HG03135 (cell line): ENCODE results near the gene CASQ2.
A peak's percentile ranks its signal among the peaks of the same experiment; 100 is the strongest.
"Not testable (repeated sequence)": the region's sequence is repeated elsewhere in the genome, so short reads cannot be mapped to it uniquely, and the experiment has no call there.

Source experiments
- ATAC-seq: cut with Tn5 transposase; IDR thresholded peaks from one replicate; pipeline ENCODE4 v1.9.1; 2021; ENCODE audit warnings: mild to moderate bottlenecking, moderate library complexity; ENCODE audit not compliant: unreplicated experiment

Gene CASQ2

GRCh38 chr1:115781851-115782250, 13.3 kb upstream of the CASQ2 start:
- no peak for ATAC-seq

- no peak for ATAC-seq
Observed at GRCh38 chr1:115781343-115781742, 12.8 kb upstream of the CASQ2 start.

GRCh38 chr1:115780655-115781054, 12.1 kb upstream of the CASQ2 start:
- ATAC-seq: not testable (repeated sequence)

GRCh38 chr1:115779075-115779474, 10.6 kb upstream of the CASQ2 start:
- ATAC-seq: not testable (repeated sequence)

GRCh38 chr1:115771847-115772457, 3.4 kb upstream of the CASQ2 start:
- peak; percentile 86 for ATAC-seq

DNA sequence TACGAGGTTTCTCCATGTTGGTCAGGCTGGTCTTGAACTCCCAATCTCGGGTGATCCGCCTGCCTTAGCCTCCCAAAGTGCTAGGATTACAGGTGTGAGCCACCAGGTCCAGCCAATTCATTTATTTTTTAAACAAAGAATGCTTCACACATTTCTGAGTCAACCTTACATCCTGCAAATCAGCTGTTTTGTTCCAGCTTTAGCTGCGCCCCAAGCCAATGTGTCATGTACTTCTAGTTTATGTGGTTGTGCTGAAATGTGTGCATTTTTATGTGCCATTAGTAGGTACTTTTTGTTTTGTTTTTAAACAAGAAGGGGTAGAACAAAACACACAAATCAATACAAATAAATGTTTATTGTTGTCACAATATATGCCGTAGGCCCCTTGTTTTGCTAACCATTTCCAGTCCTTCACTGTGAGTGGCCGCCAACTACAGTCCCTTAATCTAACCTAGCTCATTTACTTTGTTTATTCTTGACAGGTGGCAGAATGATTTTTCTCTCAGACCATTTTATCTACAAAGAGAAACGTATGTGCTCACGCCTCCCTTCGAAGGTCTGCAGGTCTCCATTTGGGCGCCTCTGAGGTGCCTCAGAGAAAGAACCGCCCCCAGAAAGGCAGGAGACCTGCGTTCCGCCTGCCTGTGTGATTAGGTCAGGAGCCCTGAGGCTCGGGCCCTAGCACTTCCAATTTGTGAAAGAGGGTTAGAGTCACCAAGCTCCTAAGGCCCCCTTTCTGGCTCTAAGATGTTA, 2.8 kb upstream of the CASQ2 start:
- no peak for ATAC-seq

- ATAC-seq: no peak
Observed at GRCh38 chr1:115767403-115767802, 1.1 kb downstream of the CASQ2 start.

GRCh38 chr1:115765091-115765490, 3.4 kb downstream of the CASQ2 start:
- no peak for ATAC-seq

- no peak for ATAC-seq
Observed at GRCh38 chr1:115764541-115764940, 4.0 kb downstream of the CASQ2 start.

- ATAC-seq: no peak
Observed at GRCh38 chr1:115762779-115763178, 5.7 kb downstream of the CASQ2 start.

DNA sequence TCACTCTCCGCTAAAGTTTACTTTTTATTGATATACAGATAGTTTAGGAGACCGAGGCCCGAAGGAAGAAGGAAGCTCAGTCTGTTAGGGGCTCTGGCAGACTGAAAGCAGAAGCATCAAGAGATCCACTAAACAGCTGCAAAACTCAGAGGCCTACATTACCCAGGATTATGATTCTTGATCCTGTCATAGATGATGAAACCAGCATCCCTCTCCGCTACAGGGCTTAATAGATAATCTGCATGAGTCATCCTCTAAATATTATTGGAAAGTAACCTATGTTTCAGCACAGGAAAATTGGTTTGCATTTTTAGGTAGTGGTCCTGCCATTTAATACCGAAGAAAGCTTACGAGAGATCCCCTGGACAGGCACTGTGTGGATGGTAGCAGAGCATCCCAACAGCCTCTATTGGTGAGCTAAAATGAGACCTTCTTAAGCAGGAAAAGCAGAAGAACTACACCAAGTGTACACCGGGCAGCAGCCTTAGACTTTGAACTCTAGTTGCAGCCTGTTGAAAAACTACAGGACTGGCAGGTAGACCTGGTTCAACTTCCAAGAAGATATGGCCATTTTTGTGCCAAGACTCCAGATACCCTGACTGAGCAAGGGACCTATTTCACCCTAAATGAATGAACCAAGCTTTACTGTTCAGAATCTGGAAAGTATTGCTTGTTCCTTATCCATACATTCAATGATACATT, 6.8 kb downstream of the CASQ2 start:
- ATAC-seq: no peak

DNA sequence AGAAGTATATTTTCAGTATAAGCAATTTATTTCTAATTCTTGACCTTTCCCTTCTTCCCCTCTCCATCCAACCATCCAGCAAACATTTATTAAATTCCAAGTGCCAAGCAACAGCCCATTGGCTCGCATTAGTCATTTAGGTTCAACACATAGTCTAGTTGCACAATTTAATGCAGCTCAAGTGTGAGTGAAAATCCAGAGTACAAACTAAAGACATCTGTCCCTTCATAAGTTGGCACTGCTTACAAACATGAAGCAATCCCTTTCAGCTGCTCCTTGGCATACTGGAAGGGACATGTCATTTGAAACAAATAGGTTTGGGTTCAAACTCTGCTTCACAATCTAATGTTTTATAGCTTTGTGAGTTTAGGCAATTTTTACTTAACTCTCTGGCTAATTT, 10.7 kb downstream of the CASQ2 start:
- ATAC-seq: no peak

- ATAC-seq: no peak
Observed at GRCh38 chr1:115757326-115757725, 11.2 kb downstream of the CASQ2 start.

DNA sequence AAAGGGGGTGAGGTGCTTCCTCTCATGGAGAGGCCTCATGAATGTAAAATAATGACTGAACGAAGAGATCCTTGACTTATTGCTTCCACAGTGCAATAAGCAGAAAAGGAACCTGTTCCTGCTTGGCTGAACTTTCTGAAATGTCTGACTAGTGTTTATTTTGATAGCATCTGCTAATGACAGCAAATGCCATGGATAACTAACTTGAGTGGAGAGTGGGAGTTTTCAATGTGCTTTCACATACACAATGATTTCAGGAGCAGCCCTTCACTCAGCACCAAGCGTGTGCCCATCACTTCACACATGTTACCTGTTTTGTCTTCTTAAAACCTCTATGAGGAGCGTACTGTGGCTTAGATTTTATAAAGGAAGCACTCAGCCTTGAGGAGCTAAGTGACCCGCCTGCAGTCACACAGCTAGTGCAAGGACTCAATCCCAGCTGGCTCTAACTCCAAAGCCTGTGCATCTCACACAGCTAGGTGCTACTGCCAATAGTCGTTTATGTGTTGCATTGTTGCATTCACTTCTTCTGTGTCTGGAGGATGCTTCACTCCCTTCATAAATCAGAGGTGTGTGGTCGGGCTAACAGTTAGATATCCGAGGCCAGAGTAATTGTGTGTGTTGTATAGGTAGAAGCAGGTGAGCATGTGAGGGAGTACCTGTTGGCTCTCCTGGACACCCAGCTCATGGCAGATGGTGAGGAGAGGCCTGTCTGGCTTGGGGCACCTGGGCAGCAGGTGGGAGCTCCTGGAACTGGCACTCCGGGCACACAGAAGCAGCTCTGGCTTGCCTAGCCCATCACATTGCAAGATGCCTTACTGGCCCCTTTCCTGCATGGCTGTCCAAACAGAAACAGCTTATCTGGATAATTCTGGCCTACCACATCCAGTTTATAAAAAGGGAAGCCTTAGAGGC, 12.8 kb downstream of the CASQ2 start:
- no peak for ATAC-seq

DNA sequence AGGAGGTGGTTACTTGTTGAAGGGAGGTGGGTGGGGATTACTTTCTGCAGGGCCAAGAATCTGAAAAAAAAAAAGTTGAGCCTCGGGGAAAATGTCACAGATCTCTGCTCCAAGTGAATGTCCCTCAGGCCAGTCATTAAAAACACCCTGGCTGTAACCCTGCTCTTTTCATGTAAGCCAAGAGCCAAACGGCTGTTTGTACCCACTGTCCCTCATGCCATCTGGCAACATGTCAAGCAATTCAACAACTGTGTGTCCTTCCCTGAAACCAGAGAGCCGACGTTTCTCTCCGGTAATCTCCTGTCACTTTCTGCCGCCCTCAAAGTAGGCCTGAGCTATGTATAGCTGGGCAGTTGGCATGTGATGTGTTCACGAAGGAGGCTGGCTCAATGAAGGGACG, 14.7 kb downstream of the CASQ2 start:
- no peak for ATAC-seq

- no peak for ATAC-seq
Observed at GRCh38 chr1:115753361-115753760, 15.2 kb downstream of the CASQ2 start.

DNA sequence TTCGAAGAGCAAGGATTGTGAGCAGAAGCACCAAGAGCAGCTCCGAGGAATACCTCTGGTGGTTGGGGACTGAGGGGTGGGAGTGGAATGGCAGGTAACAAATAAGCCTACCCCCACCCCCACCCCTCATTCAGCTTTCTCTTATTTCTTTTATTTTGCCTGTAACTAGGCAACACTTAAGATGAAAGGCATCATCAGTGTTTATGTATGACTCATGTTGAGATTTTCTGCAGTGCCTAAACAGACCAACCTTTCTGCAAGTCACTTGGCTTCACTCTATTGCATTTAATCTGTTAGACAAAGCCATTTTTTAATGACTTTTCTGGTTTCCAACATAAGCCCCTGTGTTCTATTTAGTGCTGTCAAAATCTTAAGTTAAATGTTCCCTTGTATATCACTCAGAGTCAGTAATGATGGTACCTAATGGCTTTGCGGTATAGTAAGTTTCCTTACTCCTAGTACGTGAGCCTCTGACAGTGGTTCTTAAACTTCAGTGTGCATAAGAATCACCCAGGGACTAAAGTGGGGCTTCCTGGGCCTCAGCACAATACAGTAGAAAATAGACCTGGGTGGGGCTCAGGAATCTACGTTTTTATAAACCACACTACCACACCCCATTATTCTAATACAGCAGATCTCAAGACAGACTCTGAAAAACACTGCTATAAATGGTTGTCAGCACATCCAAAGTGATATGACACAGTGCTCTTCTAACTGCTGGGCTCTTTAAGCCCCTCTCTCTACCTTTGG, 19.9 kb downstream of the CASQ2 start:
- no peak for ATAC-seq

GRCh38 chr1:115746021-115746690, 22.4 kb downstream of the CASQ2 start:
- no peak for ATAC-seq

GRCh38 chr1:115744646-115745275, 23.8 kb downstream of the CASQ2 start:
- no peak for ATAC-seq
